Measurements from ENCODE around the gene THAP4.
"Not testable (repeated sequence)": the region's sequence is repeated elsewhere in the genome, so short reads cannot be mapped to it uniquely, and the experiment has no call there.

The THAP4 gene

DNA sequence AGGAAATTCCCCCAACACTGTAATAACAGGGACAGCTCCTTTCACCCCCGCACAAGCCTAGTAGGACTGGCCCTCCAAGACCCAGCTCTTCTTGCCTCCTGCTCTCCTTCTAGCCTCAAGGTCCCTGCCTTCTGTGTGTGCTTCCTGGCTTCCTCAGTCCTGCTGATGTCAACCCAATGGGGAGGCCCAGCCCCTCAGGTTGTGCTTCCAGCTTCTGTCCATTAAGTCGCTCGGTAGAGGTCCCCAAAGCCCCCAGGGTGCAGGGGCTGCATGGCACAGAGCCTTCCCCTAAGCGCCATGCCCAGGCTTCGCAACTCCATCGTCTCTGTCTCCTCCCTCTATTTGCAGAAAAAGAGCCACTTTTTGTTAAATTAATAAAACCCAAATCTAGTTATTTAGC is 39.4 kb downstream of the THAP4 start:
- Histone ChIP-seq H3K27ac (no peak overlapping the region), H3K4me3 (no peak overlapping the region)

GRCh38 chr2:241595600-241596140 is 41.3 kb downstream of the THAP4 start:
- no peak overlapping the region for H3K27ac ChIP-seq
- H3K4me3 ChIP-seq = no peak overlapping the region

DNA sequence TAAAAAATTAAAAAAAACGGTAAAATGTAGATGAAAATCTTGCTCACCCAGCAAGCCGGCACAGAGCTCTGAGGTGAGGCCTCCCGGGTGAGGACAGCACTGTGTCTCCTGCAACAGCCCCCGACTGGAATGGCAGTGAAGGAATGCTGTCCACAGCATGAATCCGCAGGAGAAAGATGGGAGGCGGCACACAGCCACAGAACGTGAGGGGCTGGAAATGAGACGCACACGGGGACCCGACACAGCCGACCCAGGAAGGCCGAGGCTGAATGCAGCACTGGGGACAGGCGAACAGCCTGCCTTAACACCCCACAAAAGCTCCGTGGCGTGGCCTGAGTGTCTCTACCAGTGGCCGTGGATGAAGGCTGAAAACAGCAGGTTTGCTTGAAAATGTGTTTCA is 43.7 kb downstream of the THAP4 start:
- H3K4me3 ChIP-seq = no peak overlapping the region
- no peak overlapping the region for H3K27ac ChIP-seq

DNA sequence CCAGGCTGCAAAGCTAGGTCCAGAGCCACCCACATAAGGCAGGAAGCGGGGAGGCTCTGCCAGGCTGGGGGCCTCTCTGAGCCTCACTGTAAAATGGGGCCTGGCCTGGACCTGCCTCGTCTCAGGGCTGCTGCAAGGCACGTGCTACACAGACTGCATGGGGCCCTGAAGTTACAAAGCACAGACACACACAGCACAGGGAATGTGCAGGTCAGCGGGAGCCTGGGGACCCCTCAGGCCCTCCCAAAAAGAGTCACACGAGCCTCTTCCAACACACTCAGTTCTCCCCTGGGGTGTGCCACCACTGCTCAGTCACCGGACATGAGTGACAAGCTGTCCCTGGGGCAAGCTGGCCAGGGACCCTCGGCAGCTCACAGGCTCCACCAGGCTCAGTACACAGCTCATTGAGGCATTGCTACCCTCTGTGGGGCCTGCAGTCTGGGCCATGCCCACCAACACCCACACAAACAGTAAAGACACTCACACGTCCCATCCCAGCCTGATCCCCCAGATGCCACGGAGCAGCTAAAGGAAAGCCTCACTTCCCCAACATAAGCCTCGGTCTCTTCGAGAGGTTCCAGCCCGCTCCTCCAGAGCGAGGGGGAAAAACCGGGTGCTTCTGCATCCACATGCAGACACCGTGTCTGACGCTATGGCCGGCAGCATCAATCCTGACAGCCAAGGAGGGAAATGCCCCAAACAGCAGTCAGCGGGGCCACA is 44.7 kb downstream of the THAP4 start:
- no peak overlapping the region for H3K27ac ChIP-seq
- H3K4me3 ChIP-seq = no peak overlapping the region

GRCh38 chr2:241590496-241591455 is 46.2 kb downstream of the THAP4 start:
- H3K27ac ChIP-seq, H3K4me3 ChIP-seq: not testable (repeated sequence)

DNA sequence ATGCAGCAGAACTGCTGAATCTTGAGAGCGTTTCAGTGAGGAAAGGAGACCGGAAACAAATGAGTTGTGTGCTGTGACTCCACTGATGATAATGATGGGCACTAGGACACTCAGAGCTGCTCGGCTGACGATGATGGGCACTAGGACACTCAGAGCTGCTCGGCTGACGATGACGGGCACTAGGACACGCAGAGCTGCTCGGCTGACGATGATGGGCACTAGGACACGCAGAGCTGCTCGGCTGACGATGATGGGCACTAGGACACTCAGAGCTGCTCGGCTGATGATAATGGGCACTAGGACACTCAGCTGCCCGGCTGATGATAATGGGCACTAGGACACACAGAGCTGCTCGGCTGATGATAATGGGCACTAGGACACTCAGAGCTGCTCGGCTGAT is 47.1 kb downstream of the THAP4 start:
- not testable (repeated sequence) for H3K4me3 ChIP-seq, H3K27ac ChIP-seq

DNA sequence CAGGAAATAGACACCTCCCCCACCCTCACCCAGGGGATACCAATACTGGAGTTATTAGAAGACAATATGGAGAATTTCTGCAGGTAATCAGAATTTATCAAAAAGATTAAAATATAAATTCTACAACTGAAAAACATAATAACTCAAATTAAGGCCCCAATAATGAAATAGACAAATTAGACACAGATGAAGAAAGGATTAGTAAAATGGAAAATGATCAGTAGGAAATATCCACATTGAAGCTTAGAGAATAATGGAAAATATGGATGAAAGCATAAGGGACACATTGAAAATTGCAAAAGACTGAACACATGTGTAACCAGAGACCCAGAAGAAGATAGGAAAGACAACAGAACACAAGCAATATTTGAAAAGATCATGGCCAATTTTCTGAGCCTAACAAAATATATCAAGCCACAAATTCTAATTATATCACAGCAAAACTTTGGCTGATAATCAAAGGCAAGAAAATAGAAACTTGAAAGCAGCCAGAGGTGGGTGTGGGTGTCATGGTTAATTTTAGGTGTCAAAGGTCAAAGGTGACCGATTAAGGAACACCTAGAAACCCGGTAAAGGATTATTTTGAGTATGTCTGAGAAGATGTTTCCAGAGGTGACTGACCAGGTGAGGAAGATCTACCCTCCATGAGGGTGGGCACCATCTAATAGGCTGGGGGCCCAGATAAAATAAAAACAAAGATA is 50.2 kb downstream of the THAP4 start:
- Histone ChIP-seq H3K27ac (no peak overlapping the region), H3K4me3 (no peak overlapping the region)

- Histone ChIP-seq H3K27ac (no peak overlapping the region), H3K4me3 (no peak overlapping the region)
These were observed 52.5 kb downstream of the THAP4 start for GRCh38 chr2:241584436-241584835.

- H3K27ac ChIP-seq = no peak overlapping the region
- H3K4me3 ChIP-seq = no peak overlapping the region
These were observed 54.2 kb downstream of the THAP4 start for GRCh38 chr2:241582806-241583205.

GRCh38 chr2:241582328-241582727 is 54.6 kb downstream of the THAP4 start:
- Histone ChIP-seq H3K27ac (no peak overlapping the region), H3K4me3 (no peak overlapping the region)

GRCh38 chr2:241579281-241579680 is 57.7 kb downstream of the THAP4 start:
- no peak overlapping the region for H3K4me3 ChIP-seq

GRCh38 chr2:241577413-241578122 is 59.4 kb downstream of the THAP4 start:
- Histone ChIP-seq H3K4me3 (no peak overlapping the region), H3K27ac (no peak overlapping the region)

More at GRCh38 chr2:241579281-241579680, 57.7 kb downstream of the THAP4 start:
- H3K27ac ChIP-seq = no peak overlapping the region

GRCh38 chr2:241576293-241576654 is 60.7 kb downstream of the THAP4 start:
- no peak overlapping the region for H3K4me3 ChIP-seq
- no peak overlapping the region for H3K27ac ChIP-seq

GRCh38 chr2:241575624-241576292 is 61.2 kb downstream of the THAP4 start:
- H3K4me3 ChIP-seq = no peak overlapping the region
- no peak overlapping the region for H3K27ac ChIP-seq

DNA sequence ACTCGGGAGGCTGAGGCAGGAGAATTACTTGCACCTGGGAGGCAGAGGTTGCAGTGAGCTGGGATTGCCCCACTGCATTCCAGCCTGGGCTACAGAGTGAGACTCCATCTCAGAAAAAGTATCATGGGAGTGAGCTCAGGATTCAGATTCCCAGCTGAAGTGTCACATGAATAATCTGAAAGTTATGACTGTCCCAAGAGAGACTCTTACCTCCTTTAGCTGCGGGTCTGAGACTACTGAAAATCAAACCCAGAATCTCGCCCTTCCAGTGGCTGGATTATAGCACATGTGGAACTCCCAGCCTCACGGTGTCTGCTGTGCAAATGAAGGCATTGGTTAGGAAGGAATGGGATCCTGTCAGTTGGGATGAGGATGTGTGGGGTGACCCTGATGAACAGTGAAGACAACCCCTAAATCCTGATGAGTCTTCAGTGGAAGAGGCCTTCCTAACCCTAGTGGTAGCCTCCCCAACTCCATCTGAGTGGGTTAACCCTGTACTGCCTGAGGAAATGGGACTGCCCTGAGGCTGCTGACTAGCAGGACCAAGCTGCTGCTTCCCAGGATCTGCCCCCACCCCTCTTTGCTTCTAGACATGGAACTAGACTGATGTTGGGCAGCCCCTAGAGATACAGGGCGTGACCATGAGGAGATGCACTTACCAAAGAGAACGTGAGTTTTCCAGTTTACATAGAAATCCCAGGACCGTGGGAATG is 61.9 kb downstream of the THAP4 start:
- Histone ChIP-seq H3K27ac (no peak overlapping the region), H3K4me3 (no peak overlapping the region)

- Histone ChIP-seq H3K27ac (no peak overlapping the region), H3K4me3 (no peak overlapping the region)
These were observed 63.2 kb downstream of the THAP4 start for GRCh38 chr2:241573741-241574140.

DNA sequence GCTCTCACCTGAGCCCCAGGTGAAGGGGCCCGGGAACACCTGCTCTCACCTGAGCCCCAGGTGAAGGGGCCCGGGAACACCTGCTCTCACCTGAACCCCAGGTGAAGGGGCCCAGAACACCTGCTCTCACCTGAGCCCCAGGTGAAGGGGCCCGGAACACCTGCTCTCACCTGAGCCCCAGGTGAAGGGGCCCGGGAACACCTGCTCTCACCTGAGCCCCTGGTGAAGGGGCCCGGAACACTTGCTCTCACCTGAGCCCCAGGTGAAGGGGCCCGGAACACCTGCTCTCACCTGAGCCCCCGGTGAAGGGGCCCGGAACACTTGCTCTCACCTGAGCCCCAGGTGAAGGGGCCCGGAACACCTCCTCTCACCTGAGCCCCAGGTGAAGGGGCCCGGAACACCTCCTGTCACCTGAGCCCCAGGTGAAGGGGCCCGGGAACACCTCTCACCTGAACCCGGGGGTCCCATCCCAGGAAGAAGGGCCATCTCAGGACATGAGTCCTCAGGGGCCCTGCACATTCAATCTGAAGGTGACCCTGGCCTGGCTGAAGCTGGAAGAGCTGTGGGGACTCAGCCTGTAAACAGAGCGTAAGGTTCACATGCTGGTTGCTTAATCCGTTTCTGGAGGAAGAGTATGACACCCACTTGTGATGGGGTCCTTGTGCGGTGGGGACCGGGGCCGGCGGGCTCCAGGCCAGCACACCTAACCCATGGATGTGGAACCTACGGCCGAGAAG is 63.9 kb downstream of the THAP4 start:
- peak overlapping the region in 1 of 21 experiments; percentile 10 for H3K27ac ChIP-seq
- H3K4me3 ChIP-seq = not testable (repeated sequence)
